Neuronal stem cell (in vitro differentiated cells): ENCODE results near the gene CRK.

Experiments used
- DNase-seq: peaks from one replicate; pipeline ENCODE4 v3.0.0-alpha.2; 2013; ENCODE audit warnings: low spot score
- H2AFZ ChIP-seq: one replicate; pipeline ENCODE4 v1.6.1; 2013; ENCODE audit warnings: mild to moderate bottlenecking, low read length, inconsistent platforms
- H2AK5ac ChIP-seq: 2 replicates; pipeline ENCODE4 v1.6.1; 2013; ENCODE audit warnings: low read depth, mild to moderate bottlenecking, inconsistent platforms, low read length, moderate library complexity, mixed read lengths
- H2BK120ac ChIP-seq: 2 replicates; pipeline ENCODE4 v1.6.1; 2013; ENCODE audit warnings: low read depth, mild to moderate bottlenecking, inconsistent platforms, low read length, moderate library complexity, mixed read lengths
- H2BK12ac ChIP-seq: one replicate; pipeline ENCODE4 v1.6.1; 2013; ENCODE audit warnings: low read length, inconsistent platforms
- H2BK15ac ChIP-seq: 2 replicates; pipeline ENCODE4 v1.6.1; 2013; ENCODE audit warnings: mild to moderate bottlenecking, low read length, inconsistent platforms, mixed read lengths
- H2BK5ac ChIP-seq: one replicate; pipeline ENCODE4 v1.6.1; 2013; ENCODE audit warnings: inconsistent platforms, mild to moderate bottlenecking, low read length, moderate library complexity
- H3K14ac ChIP-seq: one replicate; pipeline ENCODE4 v1.6.1; 2013; ENCODE audit warnings: low read length, inconsistent platforms
- H3K18ac ChIP-seq: 2 replicates; pipeline ENCODE4 v1.6.1; 2013; ENCODE audit warnings: low read length, inconsistent platforms
- H3K23ac ChIP-seq: 2 replicates; pipeline ENCODE4 v1.6.1; 2013; ENCODE audit warnings: low read depth, mild to moderate bottlenecking, mixed read lengths, low read length, inconsistent platforms; ENCODE audit not compliant: poor library complexity
- H3K27ac ChIP-seq: replicated peaks from 3 replicates; pipeline ENCODE4 v1.5.1; 2013; ENCODE audit warnings: low read length, inconsistent platforms
- H3K27me3 ChIP-seq, 3 experiments: 2 replicates each; pipeline ENCODE4 v1.6.1; 2013; ENCODE audit warnings: low read length in 3 of 3, mild to moderate bottlenecking in 2 of 3, inconsistent platforms in 1 of 3, low read depth in 1 of 3, mixed read lengths in 1 of 3, moderate library complexity in 1 of 3; ENCODE audit not compliant: control insufficient read depth in 3 of 3, insufficient read depth in 3 of 3
- H3K36me3 ChIP-seq, 2 donors: replicated peaks in 1 of 2; 2 replicates each; pipeline ENCODE4 v1.6.1; 2013; ENCODE audit warnings: low read length in 2 of 2; ENCODE audit not compliant: control insufficient read depth in 2 of 2, insufficient read depth in 2 of 2
- H3K4ac ChIP-seq: 2 replicates; pipeline ENCODE4 v1.6.1; 2013; ENCODE audit warnings: inconsistent platforms, mild to moderate bottlenecking, low read length, moderate library complexity
- H3K4me1 ChIP-seq, 2 donors: 1 replicate in 1 of 2; 2 replicates in 1 of 2; pipeline ENCODE4 v1.6.1; 2013; ENCODE audit warnings: low read length in 2 of 2, low read depth in 1 of 2; ENCODE audit not compliant: control insufficient read depth in 2 of 2, insufficient read depth in 1 of 2
- H3K4me2 ChIP-seq: one replicate; pipeline ENCODE4 v1.6.1; 2013; ENCODE audit warnings: mild to moderate bottlenecking, low read length, inconsistent platforms; ENCODE audit not compliant: insufficient read depth, poor library complexity, severe bottlenecking
- H3K4me3 ChIP-seq, 2 donors: 2 replicates each; pipeline ENCODE4 v1.5.1; 2013; ENCODE audit warnings: low read length in 2 of 2, mild to moderate bottlenecking in 2 of 2, inconsistent platforms in 1 of 2, moderate library complexity in 1 of 2
- H3K79me1 ChIP-seq: one replicate; pipeline ENCODE4 v1.6.1; 2013; ENCODE audit warnings: low read depth, mild to moderate bottlenecking, inconsistent platforms, low read length, moderate library complexity
- H3K9ac ChIP-seq: one replicate; pipeline ENCODE4 v1.6.1; 2013; ENCODE audit warnings: mild to moderate bottlenecking, low read depth, low read length, inconsistent platforms; ENCODE audit not compliant: poor library complexity
- H3K9me3 ChIP-seq, 2 donors: replicated peaks in 1 of 2; 2 replicates each; pipeline versions ENCODE3 to v1.6.1; 2013; ENCODE audit warnings: low read length in 2 of 2, mild to moderate bottlenecking in 2 of 2, inconsistent platforms in 1 of 2, low read depth in 1 of 2, mixed read lengths in 1 of 2, moderate library complexity in 1 of 2; ENCODE audit not compliant: control insufficient read depth in 2 of 2, insufficient read depth in 1 of 2
- H4K8ac ChIP-seq: one replicate; pipeline ENCODE4 v1.6.1; 2013; ENCODE audit warnings: low read depth, mild to moderate bottlenecking, inconsistent platforms, low read length, moderate library complexity
- H4K91ac ChIP-seq: one replicate; pipeline ENCODE4 v1.6.1; 2013; ENCODE audit warnings: low read length, low read depth, mild to moderate bottlenecking, inconsistent platforms; ENCODE audit not compliant: poor library complexity
- WGBS, 2 donors: extraction: QIAGEN DNeasy Blood & Tissue Kit; methylation state at CpG; one replicate each; pipeline ENCODE4 v1.1.7; 2013; ENCODE audit warnings: missing lambda C conversion rate in 2 of 2, mixed read lengths in 1 of 2; ENCODE audit not compliant: insufficient read length in 2 of 2, insufficient replicate concordance in 1 of 2; ENCODE audit errors: extremely low coverage in 2 of 2; 5-methylcytosine and 5-hydroxymethylcytosine counted together

The CRK gene

GRCh38 chr17:1488826-1489270, 32.8 kb upstream of the CRK start:
- Histone ChIP-seq H3K4me3 (peak overlapping the region in 1 of 2 donors; percentile 41), H2AK5ac (peak overlapping the region; percentile 22), H3K4ac (no peak overlapping the region), H2BK12ac (no peak overlapping the region), H2BK15ac (no peak overlapping the region), H4K91ac (no peak overlapping the region), H3K23ac (no peak overlapping the region), H4K8ac (no peak overlapping the region), H3K27me3 (no peaks in the 10 kb centered on the region), H3K9me3 (peaks cover 0 to 5% of the 10 kb centered on the region in 2 donors), H3K9ac (no peak overlapping the region), H2BK120ac (peak overlapping the region; percentile 48), H3K79me1 (peaks cover 6% of the 10 kb centered on the region), H3K27ac (peak overlapping the region; percentile 77), H2BK5ac (no peak overlapping the region), H2AFZ (no peak overlapping the region), H3K14ac (no peak overlapping the region), H3K4me2 (peak overlapping the region; percentile 66), H3K18ac (peak overlapping the region; percentile 36), H3K4me1 (peaks cover 27 to 32% of the 10 kb centered on the region in 2 donors), H3K36me3 (peaks cover 2% of the 10 kb centered on the region in 2 donors)
- no peak for DNase-seq
- WGBS, 2 donors: no CpG with 5 or more reads among the region's 7 CpGs

- peak overlapping the region; percentile 91 for H2AFZ ChIP-seq
- peak overlapping the region; percentile 77 for H3K14ac ChIP-seq
- H2AK5ac ChIP-seq: peak overlapping the region; percentile 22
- no peaks in the 10 kb centered on the region for H3K27me3 ChIP-seq
- H3K23ac ChIP-seq: peak overlapping the region; percentile 15
- H3K9me3 ChIP-seq: peaks cover 0 to 5% of the 10 kb centered on the region in 2 donors
- peak overlapping the region; percentile 66 for H3K4me2 ChIP-seq
- peak; percentile 89 for DNase-seq
- no peak overlapping the region for H2BK12ac ChIP-seq
- H3K79me1 ChIP-seq: peaks cover 7% of the 10 kb centered on the region
- H3K4me1 ChIP-seq: peaks cover 27 to 31% of the 10 kb centered on the region in 2 donors
- no peak overlapping the region for H4K91ac ChIP-seq
- H3K4me3 ChIP-seq: peak overlapping the region; percentile 41 to 73
- no CpG with 5 or more reads among the region's 72 CpGs for WGBS, 2 donors
- peak overlapping the region; percentile 48 for H2BK120ac ChIP-seq
- peaks cover 3 to 6% of the 10 kb centered on the region in 2 donors for H3K36me3 ChIP-seq
- peak overlapping the region; percentile 86 for H2BK15ac ChIP-seq
- H3K27ac ChIP-seq: peak overlapping the region; percentile 77
- peak overlapping the region; percentile 81 for H3K9ac ChIP-seq
- peak overlapping the region; percentile 98 for H3K18ac ChIP-seq
- H4K8ac ChIP-seq: no peak overlapping the region
- peak overlapping the region; percentile 46 for H2BK5ac ChIP-seq
- no peak overlapping the region for H3K4ac ChIP-seq
These were observed 32.1 kb upstream of the CRK start for GRCh38 chr17:1487939-1488825.

GRCh38 chr17:1486802-1487695, 31.0 kb upstream of the CRK start:
- WGBS, 2 donors: no CpG with 5 or more reads among the region's 74 CpGs
- peak overlapping the region; percentile 14 for H2BK5ac ChIP-seq
- peak overlapping the region; percentile 4 for H2BK12ac ChIP-seq
- peak overlapping the region; percentile 76 for H4K8ac ChIP-seq
- H2AFZ ChIP-seq: no peak overlapping the region
- H3K9me3 ChIP-seq: peaks cover 0 to 5% of the 10 kb centered on the region in 2 donors
- peaks cover 9 to 13% of the 10 kb centered on the region in 2 donors for H3K36me3 ChIP-seq
- peak overlapping the region; percentile 95 for H2AK5ac ChIP-seq
- peak overlapping the region; percentile 86 for H3K27ac ChIP-seq
- peak overlapping the region; percentile 59 for H3K4me2 ChIP-seq
- peak overlapping the region; percentile 65 for H4K91ac ChIP-seq
- no peak overlapping the region for H2BK15ac ChIP-seq
- peak overlapping the region; percentile 80 for H3K23ac ChIP-seq
- peaks cover 21 to 28% of the 10 kb centered on the region in 2 donors for H3K4me1 ChIP-seq
- peak overlapping the region in 1 of 2 donors; percentile 75 for H3K4me3 ChIP-seq
- H3K79me1 ChIP-seq: peaks cover 8% of the 10 kb centered on the region
- H3K14ac ChIP-seq: peak overlapping the region; percentile 91
- H3K4ac ChIP-seq: peak overlapping the region; percentile 67
- H3K27me3 ChIP-seq: no peaks in the 10 kb centered on the region
- peak overlapping the region; percentile 99 for H2BK120ac ChIP-seq
- H3K18ac ChIP-seq: peak overlapping the region; percentile 98
- H3K9ac ChIP-seq: peak overlapping the region; percentile 78
- DNase-seq: peak; percentile 54
